Measurements from ENCODE around the gene HYAL3.
A peak's percentile ranks its signal among the peaks of the same experiment; 100 is the strongest.
"Not testable (repeated sequence)": the region's sequence is repeated elsewhere in the genome, so short reads cannot be mapped to it uniquely, and the experiment has no call there.

HYAL3 gene

GRCh38 chr3:50320853-50321335 is 21.7 kb upstream of the HYAL3 start:
- H3K27ac ChIP-seq (ENCODE audit: low read depth, low read length) = peak overlapping the region; percentile 99

GRCh38 chr3:50319894-50320625 is 20.9 kb upstream of the HYAL3 start:
- no peaks in the 10 kb centered on the region for H3K9me3 ChIP-seq (ENCODE audit: insufficient read depth, low read depth, low read length)
- peaks cover 18% of the 10 kb centered on the region for H3K4me1 ChIP-seq (ENCODE audit: insufficient read depth, low read length)
- WGBS = 93% methylated on average over 29 of the region's 29 CpGs
- peak overlapping the region; percentile 95 for H3K9ac ChIP-seq (ENCODE audit: low read depth, low read length)
- no peaks in the 10 kb centered on the region for H3K27me3 ChIP-seq (ENCODE audit: insufficient read depth, low read length)
- H3K36me3 ChIP-seq (ENCODE audit: insufficient read depth, low read length) = peaks cover 44% of the 10 kb centered on the region
- H3K4me3 ChIP-seq (ENCODE audit: low read length) = peak overlapping the region; percentile 92
- no peak overlapping the region; the same call in 1 of the 2 replicates for H3K27ac ChIP-seq (ENCODE audit: low read depth, low read length)

More at GRCh38 chr3:50320853-50321335, 21.7 kb upstream of the HYAL3 start:
- H3K4me3 ChIP-seq (ENCODE audit: low read length) = peak overlapping the region; percentile 92
- H3K9me3 ChIP-seq (ENCODE audit: insufficient read depth, low read depth, low read length) = no peaks in the 10 kb centered on the region
- H3K27me3 ChIP-seq (ENCODE audit: insufficient read depth, low read length) = no peaks in the 10 kb centered on the region
- H3K36me3 ChIP-seq (ENCODE audit: insufficient read depth, low read length) = peaks cover 52% of the 10 kb centered on the region
- under 1% methylated on average over 45 of the region's 45 CpGs for WGBS
- H3K4me1 ChIP-seq (ENCODE audit: insufficient read depth, low read length) = peaks cover 18% of the 10 kb centered on the region
- peak overlapping the region; percentile 95 for H3K9ac ChIP-seq (ENCODE audit: low read depth, low read length)

- WGBS = 94% methylated on average over 16 of the region's 16 CpGs
- Histone ChIP-seq H3K27ac (ENCODE audit: low read depth, low read length) (no peak overlapping the region), H3K36me3 (ENCODE audit: insufficient read depth, low read length) (peaks cover 40% of the 10 kb centered on the region), H3K9me3 (ENCODE audit: insufficient read depth, low read depth, low read length) (no peaks in the 10 kb centered on the region), H3K4me1 (ENCODE audit: insufficient read depth, low read length) (peaks cover 18% of the 10 kb centered on the region), H3K27me3 (ENCODE audit: insufficient read depth, low read length) (no peaks in the 10 kb centered on the region), H3K9ac (ENCODE audit: low read depth, low read length) (no peak overlapping the region), H3K4me3 (ENCODE audit: low read length) (no peak overlapping the region)
Observed at GRCh38 chr3:50319181-50319893, 20.1 kb upstream of the HYAL3 start.

GRCh38 chr3:50318615-50319014 is 19.4 kb upstream of the HYAL3 start:
- Histone ChIP-seq H3K27me3 (ENCODE audit: insufficient read depth, low read length) (no peaks in the 10 kb centered on the region), H3K9me3 (ENCODE audit: insufficient read depth, low read depth, low read length) (no peaks in the 10 kb centered on the region), H3K9ac (ENCODE audit: low read depth, low read length) (no peak overlapping the region), H3K36me3 (ENCODE audit: insufficient read depth, low read length) (peaks cover 40% of the 10 kb centered on the region), H3K4me3 (ENCODE audit: low read length) (no peak overlapping the region), H3K27ac (ENCODE audit: low read depth, low read length) (no peak overlapping the region), H3K4me1 (ENCODE audit: insufficient read depth, low read length) (peaks cover 18% of the 10 kb centered on the region)
- WGBS = 96% methylated on average over 10 of the region's 10 CpGs

- H3K27ac ChIP-seq (ENCODE audit: low read depth, low read length) = no peak overlapping the region
- no peaks in the 10 kb centered on the region for H3K27me3 ChIP-seq (ENCODE audit: insufficient read depth, low read length)
- H3K4me3 ChIP-seq (ENCODE audit: low read length) = no peak overlapping the region
- no peaks in the 10 kb centered on the region for H3K9me3 ChIP-seq (ENCODE audit: insufficient read depth, low read depth, low read length)
- 95% methylated on average over 11 of the region's 11 CpGs for WGBS
- H3K9ac ChIP-seq (ENCODE audit: low read depth, low read length) = no peak overlapping the region
- H3K36me3 ChIP-seq (ENCODE audit: insufficient read depth, low read length) = peaks cover 40% of the 10 kb centered on the region
- peaks cover 15% of the 10 kb centered on the region for H3K4me1 ChIP-seq (ENCODE audit: insufficient read depth, low read length)
Observed at GRCh38 chr3:50318163-50318562, 19.0 kb upstream of the HYAL3 start.

- H3K9me3 ChIP-seq (ENCODE audit: insufficient read depth, low read depth, low read length) = no peaks in the 10 kb centered on the region
- no peak overlapping the region for H3K9ac ChIP-seq (ENCODE audit: low read depth, low read length)
- no peak overlapping the region for H3K4me3 ChIP-seq (ENCODE audit: low read length)
- H3K4me1 ChIP-seq (ENCODE audit: insufficient read depth, low read length) = peaks cover 11% of the 10 kb centered on the region; the same call in 1 of the 2 replicates
- H3K27me3 ChIP-seq (ENCODE audit: insufficient read depth, low read length) = no peaks in the 10 kb centered on the region
- H3K27ac ChIP-seq (ENCODE audit: low read depth, low read length) = no peak overlapping the region
- H3K36me3 ChIP-seq (ENCODE audit: insufficient read depth, low read length) = peaks cover 40% of the 10 kb centered on the region
- 86% methylated on average over 6 of the region's 6 CpGs for WGBS
Observed at GRCh38 chr3:50317300-50317699, 18.1 kb upstream of the HYAL3 start.

GRCh38 chr3:50316657-50317242 is 17.5 kb upstream of the HYAL3 start:
- Histone ChIP-seq H3K9ac (ENCODE audit: low read depth, low read length) (no peak overlapping the region), H3K9me3 (ENCODE audit: insufficient read depth, low read depth, low read length) (no peaks in the 10 kb centered on the region), H3K36me3 (ENCODE audit: insufficient read depth, low read length) (peaks cover 40% of the 10 kb centered on the region), H3K4me3 (ENCODE audit: low read length) (no peak overlapping the region), H3K4me1 (ENCODE audit: insufficient read depth, low read length) (peaks cover 11% of the 10 kb centered on the region; the same call in 1 of the 2 replicates), H3K27ac (ENCODE audit: low read depth, low read length) (no peak overlapping the region), H3K27me3 (ENCODE audit: insufficient read depth, low read length) (no peaks in the 10 kb centered on the region)
- WGBS = 71% methylated on average over 9 of the region's 9 CpGs

GRCh38 chr3:50314816-50315215 is 15.6 kb upstream of the HYAL3 start:
- no peak overlapping the region for H3K27ac ChIP-seq (ENCODE audit: low read depth, low read length)
- H3K9me3 ChIP-seq (ENCODE audit: insufficient read depth, low read depth, low read length) = peaks cover 2% of the 10 kb centered on the region; the same call in 1 of the 2 replicates
- H3K27me3 ChIP-seq (ENCODE audit: insufficient read depth, low read length) = no peaks in the 10 kb centered on the region
- H3K4me3 ChIP-seq (ENCODE audit: low read length) = no peak overlapping the region
- H3K36me3 ChIP-seq (ENCODE audit: insufficient read depth, low read length) = peaks cover 36% of the 10 kb centered on the region
- WGBS = 93% methylated on average over 4 of the region's 4 CpGs
- H3K9ac ChIP-seq (ENCODE audit: low read depth, low read length) = no peak overlapping the region
- H3K4me1 ChIP-seq (ENCODE audit: insufficient read depth, low read length) = 0 out of 2 replicates have a peak, but pooled peaks cover 5% of the 10 kb centered on the region

GRCh38 chr3:50314342-50314741 is 15.1 kb upstream of the HYAL3 start:
- H3K4me3 ChIP-seq (ENCODE audit: low read length) = no peak overlapping the region
- H3K9me3 ChIP-seq (ENCODE audit: insufficient read depth, low read depth, low read length) = peaks cover 7% of the 10 kb centered on the region
- H3K36me3 ChIP-seq (ENCODE audit: insufficient read depth, low read length) = peaks cover 33% of the 10 kb centered on the region
- WGBS = 93% methylated on average over 3 of the region's 3 CpGs
- H3K9ac ChIP-seq (ENCODE audit: low read depth, low read length) = no peak overlapping the region
- H3K27me3 ChIP-seq (ENCODE audit: insufficient read depth, low read length) = no peaks in the 10 kb centered on the region
- 0 out of 2 replicates have a peak, but pooled peaks cover 5% of the 10 kb centered on the region for H3K4me1 ChIP-seq (ENCODE audit: insufficient read depth, low read length)
- no peak overlapping the region for H3K27ac ChIP-seq (ENCODE audit: low read depth, low read length)

GRCh38 chr3:50312041-50312440 is 12.8 kb upstream of the HYAL3 start:
- not testable (repeated sequence) for H3K4me1 ChIP-seq (ENCODE audit: insufficient read depth, low read length); H3K27me3 ChIP-seq (ENCODE audit: insufficient read depth, low read length); H3K4me3 ChIP-seq (ENCODE audit: low read length); H3K9ac ChIP-seq (ENCODE audit: low read depth, low read length); H3K27ac ChIP-seq (ENCODE audit: low read depth, low read length)
- Histone ChIP-seq H3K36me3 (ENCODE audit: insufficient read depth, low read length) (peaks cover 13% of the 10 kb centered on the region), H3K9me3 (ENCODE audit: insufficient read depth, low read depth, low read length) (peaks cover 22% of the 10 kb centered on the region)
- WGBS = 96% methylated on average over 18 of the region's 32 CpGs

- Histone ChIP-seq H3K27ac (ENCODE audit: low read depth, low read length) (no peak overlapping the region), H3K4me1 (ENCODE audit: insufficient read depth, low read length) (peaks cover 12% of the 10 kb centered on the region; the same call in 1 of the 2 replicates), H3K36me3 (ENCODE audit: insufficient read depth, low read length) (peaks cover 3% of the 10 kb centered on the region; the same call in 1 of the 2 replicates), H3K9me3 (ENCODE audit: insufficient read depth, low read depth, low read length) (peaks cover 22% of the 10 kb centered on the region), H3K4me3 (ENCODE audit: low read length) (no peak overlapping the region), H3K27me3 (ENCODE audit: insufficient read depth, low read length) (no peaks in the 10 kb centered on the region), H3K9ac (ENCODE audit: low read depth, low read length) (no peak overlapping the region)
Observed at GRCh38 chr3:50304601-50305000, 5.4 kb upstream of the HYAL3 start.

Measured in HUES64 (cell line).